NCI-H2227 treated with DMSO at 0.1 percent for 48 hours (cell line): ENCODE results near the gene PAGE2B.
"Not testable (repeated sequence)": the region's sequence is repeated elsewhere in the genome, so short reads cannot be mapped to it uniquely, and the experiment has no call there.

Source experiments
- DNase-seq: peaks from one replicate; lab custom pipeline; 2025; lab: John Stamatoyannopoulos, UW

Gene PAGE2B, protein sequence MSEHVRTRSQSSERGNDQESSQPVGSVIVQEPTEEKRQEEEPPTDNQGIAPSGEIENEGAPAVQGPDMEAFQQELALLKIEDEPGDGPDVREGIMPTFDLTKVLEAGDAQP

DNA sequence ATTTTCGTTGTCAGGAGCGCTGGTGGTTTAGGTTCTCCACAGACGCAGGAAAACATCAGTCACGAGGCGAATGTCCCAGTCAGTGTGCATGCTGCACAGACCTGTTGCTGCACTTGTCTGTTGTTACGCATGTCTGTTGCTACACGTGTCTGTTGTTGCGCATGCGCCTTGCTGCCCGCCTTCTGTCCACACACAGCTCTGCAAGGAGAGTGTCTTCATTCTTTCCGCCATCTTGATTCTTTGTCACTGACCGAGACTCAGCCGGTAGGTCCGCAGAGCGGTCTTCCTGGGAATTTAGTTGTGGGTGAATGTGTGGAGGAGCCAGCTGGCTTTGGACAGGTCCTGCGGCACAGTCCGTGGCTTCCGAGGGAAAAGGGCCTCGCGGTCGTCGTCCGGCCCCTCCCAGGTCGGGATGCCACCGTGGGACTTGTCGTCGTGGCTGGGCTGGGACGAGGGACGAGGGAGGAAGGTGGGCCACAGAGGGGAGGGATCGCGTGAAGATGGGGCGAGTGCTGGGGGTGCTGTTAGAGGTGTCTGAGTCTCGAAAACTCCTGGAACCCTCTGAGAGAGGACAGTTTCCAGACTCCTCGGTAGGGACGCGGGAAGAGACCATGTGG, at the start of gene PAGE2B:
TSS of gene PAGE2B (plus strand) at position 180 of the 617 bp plus-strand sequence. CDS start 1,012 bp downstream, outside the sequence.
- no peak for DNase-seq

DNA sequence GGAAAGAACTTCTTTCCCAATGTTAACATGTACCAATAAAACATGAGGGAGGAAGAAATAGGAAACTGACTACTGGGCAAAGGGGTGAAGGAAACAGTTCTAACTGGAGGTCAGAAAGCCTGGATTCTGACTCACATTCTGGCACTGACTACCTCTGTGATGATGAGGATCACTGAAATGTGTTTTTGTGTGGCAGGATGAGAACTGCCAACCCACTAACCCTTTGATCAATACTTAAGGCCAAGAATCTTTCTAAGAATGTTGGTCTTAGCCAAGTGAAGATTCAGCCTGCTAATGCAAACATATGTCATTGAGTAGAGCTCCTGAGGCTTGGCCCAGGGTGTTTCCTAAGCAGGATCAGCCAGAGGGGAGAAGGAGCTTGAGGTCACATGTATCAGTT, 48.7 kb upstream of the PAGE2B start:
- DNase-seq: no peak

DNA sequence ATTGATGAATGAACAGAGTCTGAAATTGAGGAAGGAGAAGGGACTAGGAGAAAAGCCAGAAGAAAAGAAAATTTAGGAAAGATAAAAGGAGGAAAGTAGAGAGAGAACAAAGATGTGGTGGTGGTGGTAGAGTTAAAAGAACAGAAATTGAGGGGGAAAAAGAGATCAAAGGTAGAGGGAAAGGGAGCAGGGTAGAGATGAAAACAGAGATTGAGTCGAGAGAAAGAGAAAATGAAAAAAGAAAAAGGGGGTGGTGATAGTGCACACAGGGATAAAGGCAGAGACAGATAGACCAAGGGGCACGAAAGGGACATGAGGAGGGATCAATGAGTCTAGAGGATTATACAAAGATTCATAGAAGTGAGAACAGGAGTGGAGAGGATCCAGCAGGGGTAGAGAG, 48.0 kb upstream of the PAGE2B start:
- no peak for DNase-seq

DNA sequence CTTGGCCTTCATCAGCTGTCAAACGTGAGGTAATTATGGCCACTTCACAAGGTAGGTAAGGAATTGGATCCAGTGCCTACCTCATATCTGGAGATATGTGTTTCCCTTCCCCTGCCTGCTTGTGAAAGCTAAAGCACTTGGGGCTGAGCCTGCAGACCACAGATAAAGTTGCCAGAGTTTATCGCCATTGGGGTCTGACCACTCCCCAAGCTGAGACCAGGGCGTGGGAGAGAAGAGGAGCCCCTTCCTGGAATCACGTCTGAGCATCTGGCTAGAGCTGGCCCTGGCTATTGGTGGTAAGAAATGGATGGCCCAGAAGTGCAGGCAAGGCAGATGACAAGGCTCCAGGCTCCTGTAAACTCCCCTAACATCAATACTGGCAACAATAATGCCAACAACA, 46.8 kb upstream of the PAGE2B start:
- no peak for DNase-seq

DNA sequence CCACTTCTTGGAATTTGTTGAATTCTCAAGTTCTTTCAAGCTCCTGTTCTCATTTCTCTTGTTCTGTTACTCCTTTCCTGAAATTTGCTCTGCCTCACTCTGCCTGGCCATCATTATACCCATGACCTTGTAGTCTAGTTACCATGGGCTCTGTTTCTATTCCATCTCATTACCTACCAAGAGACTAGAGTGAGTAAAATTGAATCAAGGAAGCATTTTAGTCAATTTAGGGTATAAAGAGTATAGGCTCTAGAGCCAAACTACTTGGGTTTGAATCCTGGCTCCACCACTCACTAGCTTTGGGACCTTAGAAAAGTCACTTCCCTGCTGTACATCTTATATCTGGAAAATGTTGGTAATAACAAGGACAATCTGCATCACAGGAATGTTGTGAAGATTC, 46.2 kb upstream of the PAGE2B start:
- no peak for DNase-seq

DNA sequence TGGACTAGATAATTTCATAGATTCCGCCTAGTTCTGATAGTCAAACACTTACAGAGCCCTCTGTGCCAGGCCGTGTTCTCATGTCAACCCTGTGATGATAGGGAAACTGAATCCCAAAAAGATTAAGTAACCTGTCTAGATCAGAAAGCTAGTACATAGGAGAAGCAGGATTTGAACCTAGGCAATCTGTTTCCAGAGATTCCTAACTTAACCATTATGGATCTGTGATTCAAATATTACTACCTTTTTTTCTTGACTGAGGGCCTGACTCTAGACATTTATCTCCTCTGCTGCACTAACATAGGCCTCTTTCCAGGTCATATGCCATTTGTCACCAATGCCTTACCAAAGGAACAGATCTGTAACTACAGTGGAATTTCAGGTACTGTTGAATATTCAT, 45.5 kb upstream of the PAGE2B start:
- no peak for DNase-seq

DNA sequence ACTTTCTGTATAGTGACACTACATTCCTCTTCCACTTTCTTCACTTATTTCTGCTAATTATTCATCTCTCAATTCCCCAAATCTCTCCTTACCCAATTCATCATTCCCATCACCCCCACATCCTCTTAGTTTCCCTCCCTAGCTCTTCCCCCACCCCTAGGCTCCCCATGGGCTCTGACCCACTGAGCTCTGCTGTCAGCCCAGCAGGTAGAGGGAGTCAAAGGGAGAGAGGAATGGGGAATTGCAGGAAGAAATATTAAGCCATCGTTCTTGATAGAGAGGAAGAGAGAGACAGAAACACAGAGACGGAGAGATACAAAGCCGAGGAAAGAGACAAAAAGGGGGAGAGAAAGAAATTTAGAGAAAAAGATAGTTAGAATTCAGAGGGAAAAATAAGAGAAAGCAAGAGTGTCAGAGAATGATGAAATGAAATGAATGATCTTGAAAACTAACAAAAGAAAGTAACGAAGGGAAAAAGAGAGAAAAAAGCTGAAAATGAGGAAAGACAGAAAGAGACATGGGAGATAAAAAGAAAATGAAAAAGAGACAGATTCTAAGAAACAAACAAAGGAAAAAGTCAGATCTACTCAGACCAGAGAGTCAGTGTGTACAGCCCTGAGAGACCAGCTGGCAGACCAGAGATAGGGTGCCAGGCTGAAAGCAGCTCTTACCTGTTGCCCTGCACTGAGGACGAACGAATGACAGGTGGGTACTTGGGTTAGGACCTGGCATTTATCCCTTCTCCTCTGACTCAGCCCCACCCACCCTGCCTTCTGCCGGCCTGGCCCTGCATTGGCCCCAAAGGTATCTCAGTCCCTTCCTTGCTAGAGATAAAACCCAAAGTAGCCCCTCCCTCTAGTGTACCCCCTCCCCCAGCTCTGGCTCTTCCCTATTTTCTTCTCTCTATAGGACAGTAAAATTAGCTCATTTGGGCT, 44.3 kb upstream of the PAGE2B start, which contains the start of gene ALAS2:
TSS of gene ALAS2 (minus strand) at position 707 of the 935 bp plus-strand sequence. CDS start 4,977 bp downstream, outside the sequence.
- DNase-seq: no peak

DNA sequence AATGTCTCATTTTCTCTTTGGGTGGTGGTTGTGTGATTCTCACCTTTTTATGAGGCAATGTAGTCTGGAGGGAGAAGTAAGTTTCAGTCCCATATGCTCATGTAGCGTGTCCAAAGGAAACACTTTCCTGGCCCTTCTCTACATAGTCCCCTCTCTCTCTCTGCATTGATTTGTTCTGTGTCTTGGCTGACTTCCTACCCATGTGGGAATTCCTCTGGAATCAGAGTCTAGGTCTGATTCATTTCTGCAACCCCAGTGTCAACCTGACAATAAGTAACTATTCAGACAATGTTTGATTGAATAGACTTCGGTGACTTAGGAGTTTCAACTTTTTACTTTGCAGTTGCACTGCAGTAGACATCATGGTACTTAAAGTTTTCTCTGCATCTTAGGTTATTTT, 41.4 kb upstream of the PAGE2B start:
- DNase-seq: no peak

DNA sequence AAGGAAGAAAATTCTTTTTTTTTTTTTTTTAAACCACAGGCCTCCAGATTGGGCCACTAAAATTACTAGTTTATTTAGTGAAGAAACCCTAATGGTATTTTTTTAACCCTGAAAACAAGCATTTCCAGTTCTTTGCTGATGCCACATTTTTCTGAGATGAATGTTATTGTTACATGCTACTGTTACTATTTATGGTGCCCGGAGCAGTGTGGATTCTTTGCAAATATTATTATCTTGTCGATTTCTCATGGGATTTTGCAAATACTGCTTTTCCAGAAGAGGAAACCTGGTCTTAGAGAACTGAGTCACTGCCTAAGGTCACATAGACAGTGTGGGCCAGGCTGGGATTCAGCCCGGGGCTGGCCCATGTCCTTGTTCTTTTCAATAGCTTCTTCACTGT, 35.4 kb upstream of the PAGE2B start:
- DNase-seq: no peak

DNA sequence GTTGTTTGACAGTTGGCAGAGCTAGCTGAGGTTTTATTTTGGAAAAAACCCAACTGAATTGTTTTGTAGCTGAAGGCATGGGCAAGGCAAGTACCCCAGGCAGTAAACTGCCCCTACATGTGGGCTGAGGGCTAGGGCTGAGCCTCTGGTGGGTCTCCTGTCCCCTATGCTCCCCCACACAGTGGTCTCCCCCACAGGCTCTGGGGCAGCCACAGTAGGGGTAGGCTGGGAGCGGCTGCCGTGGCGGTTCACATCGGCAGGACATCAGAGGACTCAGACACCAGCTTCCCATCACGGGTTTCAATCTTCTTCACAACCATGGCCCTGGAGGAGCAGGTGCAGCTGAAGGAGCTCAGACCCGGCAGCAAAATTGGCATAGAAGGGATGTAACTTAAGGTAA, 33.3 kb upstream of the PAGE2B start:
- no peak for DNase-seq

DNA sequence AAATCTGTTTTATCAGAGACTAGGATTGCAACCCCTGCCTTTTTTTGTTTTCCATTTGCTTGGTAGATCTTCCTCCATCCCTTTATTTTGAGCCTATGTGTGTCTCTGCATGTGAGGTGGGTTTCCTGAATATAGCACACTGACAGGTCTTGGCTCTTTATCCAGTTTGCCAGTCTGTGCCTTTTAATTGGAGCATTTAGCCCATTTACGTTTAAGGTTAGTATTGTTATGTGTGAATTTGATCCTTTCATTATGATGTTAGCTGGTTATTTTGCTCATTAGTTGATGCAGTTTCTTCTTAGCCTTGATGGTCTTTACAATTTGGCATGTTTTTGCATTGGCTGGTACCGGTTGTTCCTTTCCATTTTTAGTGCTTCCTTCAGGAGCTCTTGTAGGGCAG, 24.2 kb upstream of the PAGE2B start:
- DNase-seq: not testable (repeated sequence)

DNA sequence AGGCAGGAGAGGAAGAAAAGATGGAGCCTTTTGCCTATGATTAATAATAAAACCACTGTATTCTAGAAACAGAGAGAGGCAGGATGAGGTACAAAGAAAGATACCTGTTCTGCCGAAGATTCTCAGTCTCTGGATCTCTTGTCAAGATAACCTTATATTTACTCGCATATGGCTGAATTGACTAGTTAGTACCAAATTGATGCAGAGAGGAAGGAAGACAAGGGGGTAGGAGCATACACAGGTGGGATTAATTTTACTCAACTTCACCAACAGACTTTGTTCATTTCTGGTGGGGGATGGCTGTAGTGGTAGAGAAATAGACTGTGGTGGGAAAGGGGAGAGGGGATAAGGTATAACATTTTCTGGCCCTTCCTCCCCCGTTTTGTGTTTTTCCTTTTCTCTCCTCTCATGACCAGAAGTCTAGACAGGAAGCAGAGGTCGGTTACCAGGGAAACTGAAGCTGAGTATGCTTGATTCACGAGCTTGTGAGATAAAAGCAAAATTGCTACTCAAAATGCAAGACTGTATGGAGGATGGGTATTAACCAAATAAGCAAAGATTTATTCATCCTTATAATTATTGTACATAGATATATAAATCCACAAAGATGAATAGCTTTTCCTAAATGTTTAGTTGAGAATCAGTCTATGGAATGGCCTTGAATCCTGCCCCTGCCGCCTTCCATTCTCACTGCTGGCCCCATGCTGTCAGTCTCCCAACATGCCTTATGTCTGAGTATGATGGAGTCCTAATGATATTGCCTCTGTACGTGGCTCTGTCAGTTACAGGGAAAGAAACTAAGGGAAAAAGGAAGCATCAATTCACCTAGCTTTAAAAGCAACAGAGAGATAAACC, 17.8 kb upstream of the PAGE2B start:
- peak; percentile 52 for DNase-seq

DNA sequence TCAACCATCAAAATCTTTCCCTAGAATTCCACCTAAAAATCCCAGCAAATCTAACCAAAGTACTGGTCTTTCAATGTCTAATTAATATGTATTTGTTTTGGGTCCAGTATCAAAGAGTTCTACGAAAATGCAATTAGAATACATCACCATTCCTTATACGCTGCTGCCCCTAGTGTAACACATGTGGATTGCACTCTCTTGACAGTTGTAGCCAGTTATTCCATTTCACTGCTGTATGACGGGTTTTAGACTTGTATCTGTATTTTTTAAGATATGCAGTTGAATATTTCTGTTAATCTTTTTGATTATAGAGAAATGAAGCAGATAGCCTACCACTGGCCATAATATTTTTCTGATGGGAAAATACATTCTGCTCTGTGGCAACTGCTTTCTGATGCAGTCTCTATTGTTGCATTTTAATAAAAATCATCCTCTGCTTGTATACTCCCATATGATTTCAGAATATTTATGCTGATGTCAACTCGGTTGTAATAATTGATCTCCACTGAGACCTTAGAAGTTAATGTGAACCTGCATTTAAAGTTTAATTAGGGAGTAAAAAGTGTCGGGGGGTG, 17.1 kb upstream of the PAGE2B start:
- DNase-seq: peak; percentile 52

DNA sequence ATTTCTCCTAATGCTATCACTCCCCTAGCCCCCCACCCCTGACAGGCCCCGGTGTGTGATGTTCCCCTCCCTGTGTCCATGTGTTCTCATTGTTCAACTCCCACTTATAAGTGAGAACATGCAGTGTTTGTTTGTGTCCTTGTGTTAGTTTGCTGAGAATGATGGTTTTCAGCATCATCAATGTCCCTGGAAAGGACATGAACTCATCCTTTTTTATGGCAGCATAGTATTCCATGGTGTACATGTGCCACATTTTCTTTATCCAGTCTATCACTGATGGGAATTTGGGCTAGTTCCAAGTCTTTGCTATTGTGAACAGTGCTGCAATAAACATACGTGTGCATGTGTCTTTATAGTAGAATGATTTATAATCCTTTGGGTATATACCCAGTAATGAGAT, 7.7 kb upstream of the PAGE2B start:
- DNase-seq: not testable (repeated sequence)

DNA sequence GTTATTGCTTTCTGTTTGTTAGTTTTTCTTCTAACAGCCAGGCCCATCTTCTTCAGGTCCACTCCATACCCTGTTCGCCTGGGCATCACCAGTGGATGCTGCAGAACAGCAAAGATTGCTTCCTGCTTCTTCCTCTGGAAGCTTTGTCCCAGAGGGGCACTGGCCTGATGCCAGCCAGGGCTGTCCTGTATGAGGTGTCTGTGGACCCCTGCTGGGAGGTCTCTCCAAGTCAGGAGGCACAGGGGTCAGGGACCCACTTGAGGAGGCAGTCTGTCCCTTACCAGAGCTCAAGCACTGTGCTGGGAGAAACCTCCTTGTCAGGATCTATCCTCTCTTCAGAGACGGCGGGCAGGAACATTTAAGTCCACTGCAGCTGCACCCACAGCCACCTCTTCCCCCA, 2.5 kb upstream of the PAGE2B start:
- no peak for DNase-seq

DNA sequence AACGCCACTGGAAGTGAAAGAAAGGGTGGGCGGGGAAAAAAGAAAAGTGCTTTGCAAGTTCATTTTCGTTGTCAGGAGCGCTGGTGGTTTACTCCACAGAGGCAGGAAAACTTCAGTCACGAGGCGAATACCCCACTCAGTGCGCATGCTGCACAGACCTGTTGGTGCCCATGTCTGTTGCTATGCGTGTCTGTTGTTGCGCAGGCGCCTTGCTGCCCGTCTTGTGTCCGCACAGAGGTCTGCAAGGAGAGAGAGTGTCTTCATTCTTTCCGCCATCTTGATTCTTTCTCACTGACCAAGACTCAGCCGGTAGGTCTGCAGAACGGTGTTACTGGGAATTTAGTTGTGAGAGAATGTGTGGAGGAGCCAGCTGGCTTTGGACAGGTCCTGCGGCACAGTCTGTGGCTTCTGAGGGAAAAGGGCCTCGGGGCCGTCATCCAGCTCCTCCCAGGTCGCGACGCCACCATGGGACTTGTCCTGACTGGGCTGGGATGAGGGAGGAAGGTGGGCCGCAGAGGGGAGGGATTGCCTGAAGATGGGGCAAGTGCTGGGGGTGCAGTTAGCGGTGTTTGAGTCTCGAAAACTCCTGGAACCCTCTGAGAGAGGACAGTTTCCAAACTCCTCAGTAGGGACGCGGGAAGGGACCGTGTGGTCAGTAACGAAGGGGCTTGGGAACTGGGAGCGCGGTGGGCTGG, 14.1 kb downstream of the PAGE2B start, which contains the start of gene PAGE2:
TSS of gene PAGE2 (plus strand) at position 224 of the 695 bp plus-strand sequence. CDS start 1,003 bp downstream, outside the sequence.
- peak; percentile 73 for DNase-seq

DNA sequence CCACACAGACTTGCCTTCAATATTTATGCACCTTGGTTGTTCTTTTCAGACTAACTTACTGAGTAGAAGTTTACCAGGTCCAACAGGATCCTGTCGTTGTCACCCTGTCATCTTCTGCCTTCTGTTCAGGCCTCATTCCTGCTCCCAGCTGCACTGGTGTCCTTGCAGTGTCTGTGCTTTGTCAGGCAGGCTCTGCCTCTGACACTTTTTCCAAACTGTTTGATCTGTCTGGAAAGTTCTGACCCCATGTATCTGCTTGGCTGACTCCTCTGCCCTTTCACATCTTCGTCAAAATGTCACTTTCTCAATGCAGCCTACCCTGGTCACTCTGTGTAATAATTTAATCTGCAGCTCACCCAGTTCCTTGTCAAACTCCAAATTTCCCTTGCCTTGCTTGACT, 23.9 kb downstream of the PAGE2B start:
- DNase-seq: no peak

DNA sequence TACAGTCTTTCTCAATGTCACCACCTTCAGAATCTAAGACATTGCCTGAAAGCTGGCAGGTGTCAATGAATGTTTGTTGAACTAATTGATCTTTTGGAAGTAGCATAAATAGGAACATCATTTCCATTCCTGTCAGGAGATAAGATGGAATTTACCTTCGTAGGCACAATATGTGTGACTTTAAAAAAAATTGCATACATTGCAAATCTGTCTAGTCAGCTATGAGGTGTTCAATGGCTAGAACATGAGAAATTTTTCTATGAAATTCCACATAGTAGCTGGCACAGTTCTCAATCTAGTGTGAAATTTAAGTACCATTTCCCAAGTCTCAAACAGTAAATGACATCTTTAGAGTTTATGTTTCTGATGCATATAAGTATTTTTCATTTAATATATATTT, 24.3 kb downstream of the PAGE2B start:
- DNase-seq: no peak

DNA sequence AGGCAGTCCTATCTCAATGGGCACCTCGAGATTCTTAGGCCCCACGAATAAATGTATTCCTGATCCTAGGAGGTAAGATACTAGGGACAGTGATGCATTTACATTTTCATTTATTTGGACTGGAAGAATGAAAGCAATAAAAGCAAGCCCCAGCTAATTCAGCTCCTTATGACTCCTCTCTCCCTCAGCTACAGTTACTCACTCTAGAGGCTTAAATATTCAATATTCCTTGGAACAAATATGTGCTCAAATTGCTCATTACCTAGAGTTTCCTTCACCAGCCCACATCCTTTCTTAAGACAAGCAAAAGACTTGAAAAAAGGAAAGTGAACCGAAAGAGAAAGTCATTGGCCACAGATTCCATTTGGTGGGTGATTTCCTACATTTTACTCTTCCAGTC, 27.9 kb downstream of the PAGE2B start:
- no peak for DNase-seq

DNA sequence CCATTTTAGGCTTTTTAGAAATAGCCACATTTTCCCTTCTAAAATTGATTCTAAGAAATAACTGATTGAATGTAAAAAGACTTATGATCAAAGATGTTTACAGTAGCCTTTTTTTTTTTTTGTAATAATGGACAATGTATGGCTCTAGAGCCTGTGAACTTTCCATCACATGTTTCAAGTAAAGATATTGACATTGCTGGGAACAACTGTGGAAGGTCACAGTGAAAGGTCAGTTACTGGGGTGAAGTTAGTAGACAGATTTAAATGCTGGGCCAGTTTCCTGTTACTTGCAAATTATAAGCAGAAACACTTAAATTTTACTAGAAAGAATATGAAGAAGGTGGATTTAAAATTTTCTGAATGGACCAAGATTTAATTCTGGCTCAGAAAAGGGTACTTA, 32.4 kb downstream of the PAGE2B start:
- no peak for DNase-seq

DNA sequence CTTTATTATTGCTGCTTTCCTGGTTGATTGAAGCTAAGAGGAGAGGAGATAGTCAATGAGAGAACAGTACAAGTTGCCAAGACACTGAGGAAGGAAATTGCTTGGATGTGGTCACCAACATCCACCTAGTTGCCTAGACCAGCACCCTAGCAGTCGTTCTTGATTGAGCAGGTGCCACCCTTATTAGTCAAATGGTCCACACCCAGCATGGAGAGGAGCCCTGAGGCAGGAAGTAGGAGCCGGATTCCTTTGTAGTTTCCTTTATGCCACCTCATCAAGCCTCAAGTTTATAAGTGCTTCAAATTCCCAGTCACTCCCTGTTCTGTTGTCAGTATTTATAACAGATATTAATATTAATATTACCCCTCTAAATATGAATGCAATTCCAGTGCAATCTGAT, 33.1 kb downstream of the PAGE2B start:
- no peak for DNase-seq
